Left colon (tissue), 2 donors: ENCODE results near the gene RAD51B. TPM values are rescaled to one million over a fixed set of nuclear protein-coding genes. Genes with fewer than 3 reads are reported as not detected.
"Not testable (repeated sequence)": the region's sequence is repeated elsewhere in the genome, so short reads cannot be mapped to it uniquely, and the experiment has no call there.

Source experiments
- ATAC-seq: fragments of 200-7000 bp; cut with Tn5 transposase; one replicate; pipeline ENCODE4 v1.9.1; 2020; ENCODE audit warnings: mild to moderate bottlenecking, moderate library complexity
- DNase-seq, 2 donors: peaks; one replicate each; pipeline ENCODE4 v3.0.0-alpha.2; 2020
- intact Hi-C, 2 donors: fragments of 100-400 bp; cut with DNase I in 1 of 2; cut with micrococcal nuclease in 1 of 2; formaldehyde crosslinking; loops; one replicate each; pipeline versions ENCODE4 v1.11.2 to v1.14.0; 2022; cut with DNase I, micrococcal nuclease
- total RNA-seq, 2 donors: library from RNA; stranded (reverse); fragmentation: NEBNext Ultra II Directional; extraction: Animal tissue kit (Norgen Biotek cat#: 25700); gene quantifications; one replicate each; pipeline ENCODE4 v1.2.1, GENCODE V29; 2021
- donor health status: DM: no; HTN: no; CAD: no.
- donor health status: DM: yes; HTN: yes; CAD: no.

Gene RAD51B
- total RNA-seq, 2 donors from 2014 or later = 13.7 to 16.8 TPM

GRCh38 chr14:68297876-68298468 is 478.4 kb downstream of the RAD51B start:
- DNase-seq (no peak), ATAC-seq (no peak)
- intact Hi-C loops = no loop called here

GRCh38 chr14:68300608-68301007 is 481.0 kb downstream of the RAD51B start:
- intact Hi-C loops = no loop called here
- no peak for DNase-seq
- ATAC-seq = no peak

GRCh38 chr14:68301219-68301618 is 481.6 kb downstream of the RAD51B start:
- DNase-seq = no peak
- intact Hi-C loops = no loop called here
- ATAC-seq = no peak

GRCh38 chr14:68302938-68303337 is 483.4 kb downstream of the RAD51B start:
- intact Hi-C loops, DNase-seq: not testable (repeated sequence)

GRCh38 chr14:68305738-68306137 is 486.2 kb downstream of the RAD51B start:
- ATAC-seq (no peak), DNase-seq (no peak)
- intact Hi-C loops = no loop called here

More at GRCh38 chr14:68302938-68303337, 483.4 kb downstream of the RAD51B start:
- ATAC-seq = not testable (repeated sequence)

GRCh38 chr14:68306265-68306933 is 486.8 kb downstream of the RAD51B start:
- DNase-seq (no peak), ATAC-seq (no peak)
- intact Hi-C loops = no loop called here

- ATAC-seq (peak; percentile 96), DNase-seq (peak; percentile 61 to 73)
- intact Hi-C loops = no loop called here
Measured at GRCh38 chr14:68306934-68307789, 487.6 kb downstream of the RAD51B start.

GRCh38 chr14:68307790-68308168 is 488.2 kb downstream of the RAD51B start:
- intact Hi-C loops = no loop called here
- DNase-seq (no peak), ATAC-seq (peak; percentile 7)

- ATAC-seq (no peak), DNase-seq (no peak)
- intact Hi-C loops = no loop called here
Measured at GRCh38 chr14:68308726-68309520, 489.3 kb downstream of the RAD51B start.

GRCh38 chr14:68309616-68310015 is 490.0 kb downstream of the RAD51B start:
- ATAC-seq = no peak
- no peak for DNase-seq
- intact Hi-C loops = no loop called here

- intact Hi-C loops = no loop called here
- ATAC-seq (no peak), DNase-seq (no peak)
Measured at GRCh38 chr14:68312300-68312699, 492.7 kb downstream of the RAD51B start.

GRCh38 chr14:68312884-68313610 is 493.5 kb downstream of the RAD51B start:
- ATAC-seq = no peak
- DNase-seq = no peak
- intact Hi-C loops = no loop called here

- ATAC-seq (no peak), DNase-seq (no peak)
- intact Hi-C loops = no loop called here
Measured at GRCh38 chr14:68314642-68315041, 495.1 kb downstream of the RAD51B start.

- no peak for ATAC-seq
- intact Hi-C loops = no loop called here
- no peak for DNase-seq
Measured at GRCh38 chr14:68315081-68315480, 495.5 kb downstream of the RAD51B start.

- DNase-seq (no peak), ATAC-seq (no peak)
- intact Hi-C loops = no loop called here
Measured at GRCh38 chr14:68316078-68316868, 496.7 kb downstream of the RAD51B start.

GRCh38 chr14:68317239-68317638 is 497.7 kb downstream of the RAD51B start:
- no peak for DNase-seq
- ATAC-seq = no peak
- intact Hi-C loops = no loop called here

GRCh38 chr14:68318828-68319227 is 499.2 kb downstream of the RAD51B start:
- intact Hi-C loops = no loop called here
- DNase-seq = no peak
- ATAC-seq = no peak

GRCh38 chr14:68320495-68320894 is 500.9 kb downstream of the RAD51B start:
- intact Hi-C loops = no loop called here
- ATAC-seq = no peak

More at GRCh38 chr14:68320495-68320894, 500.9 kb downstream of the RAD51B start:
- no peak for DNase-seq
